HG03354 (cell line): ENCODE results near the gene OR4A15.

Source experiments
- ATAC-seq: cut with Tn5 transposase; IDR thresholded peaks from one replicate; pipeline ENCODE4 v1.9.1; 2021; ENCODE audit warnings: mild to moderate bottlenecking; ENCODE audit not compliant: unreplicated experiment, poor library complexity, severe bottlenecking

OR4A15 gene

DNA sequence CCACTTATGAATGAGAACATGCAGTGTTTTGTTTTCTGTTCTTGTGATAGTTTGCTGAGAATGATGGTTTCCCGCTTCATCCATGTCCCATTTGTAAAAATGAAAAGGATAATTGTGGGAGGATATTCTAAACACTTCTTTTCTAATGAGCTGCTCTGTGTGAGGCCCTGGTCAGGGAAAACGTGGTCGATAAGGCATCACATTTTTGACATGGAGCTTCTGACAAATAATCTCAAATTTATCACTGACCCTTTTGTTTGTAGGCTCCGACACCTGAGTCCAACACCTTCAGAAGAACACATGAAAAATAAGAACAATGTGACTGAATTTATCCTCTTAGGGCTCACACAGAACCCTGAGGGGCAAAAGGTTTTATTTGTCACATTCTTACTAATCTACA lies at the start of gene OR4A15:
OR4A15 (plus strand) TSS at position 301 of the 400 bp plus-strand sequence; CDS start at position 301, 0 bp downstream.
- no peak for ATAC-seq

- ATAC-seq, result no peak
Measured at GRCh38 chr11:55324500-55324899, 43.3 kb upstream of the OR4A15 start.

DNA sequence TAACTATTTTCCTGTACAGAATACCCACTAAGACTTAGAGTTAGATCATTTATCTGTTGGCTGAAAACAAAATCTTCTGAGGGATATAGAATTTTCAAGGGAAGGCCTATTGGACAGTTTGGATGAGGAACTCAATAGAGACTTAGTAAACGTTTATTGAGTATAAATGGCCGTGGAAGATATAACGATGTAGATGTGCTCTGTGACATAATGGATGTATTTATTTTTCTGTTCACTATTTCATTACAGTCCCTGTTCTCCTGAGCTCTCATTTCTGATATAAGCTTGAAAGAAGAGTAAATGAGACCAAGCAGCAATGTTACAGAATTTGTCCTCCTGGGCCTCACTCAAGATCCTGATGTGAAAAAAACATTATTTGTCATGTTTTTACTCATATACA lies 24.9 kb upstream of the OR4A15 start, which contains the start of gene OR4A16:
OR4A16 (plus strand) TSS at position 301 of the 400 bp plus-strand sequence; CDS start at position 301, 0 bp downstream.
- no peak for ATAC-seq

DNA sequence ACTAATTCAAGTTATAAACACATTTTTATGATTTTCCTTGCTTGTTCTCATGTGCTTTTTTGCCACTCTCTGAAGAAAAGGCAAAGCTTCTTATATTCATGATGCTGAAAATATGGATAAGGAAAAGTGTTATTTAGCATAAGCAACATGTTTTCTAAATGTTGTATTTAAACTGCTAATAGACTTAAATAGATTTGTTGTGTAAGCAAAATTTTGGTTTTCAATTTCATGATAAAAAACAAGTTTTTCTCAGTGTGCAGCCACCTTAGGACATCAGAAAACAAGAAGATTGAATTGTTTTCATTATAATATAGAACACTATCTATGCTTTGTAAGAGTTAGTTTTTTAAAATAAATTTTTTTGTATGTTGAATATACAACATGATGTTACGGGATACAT lies 22.5 kb upstream of the OR4A15 start:
- no peak for ATAC-seq

DNA sequence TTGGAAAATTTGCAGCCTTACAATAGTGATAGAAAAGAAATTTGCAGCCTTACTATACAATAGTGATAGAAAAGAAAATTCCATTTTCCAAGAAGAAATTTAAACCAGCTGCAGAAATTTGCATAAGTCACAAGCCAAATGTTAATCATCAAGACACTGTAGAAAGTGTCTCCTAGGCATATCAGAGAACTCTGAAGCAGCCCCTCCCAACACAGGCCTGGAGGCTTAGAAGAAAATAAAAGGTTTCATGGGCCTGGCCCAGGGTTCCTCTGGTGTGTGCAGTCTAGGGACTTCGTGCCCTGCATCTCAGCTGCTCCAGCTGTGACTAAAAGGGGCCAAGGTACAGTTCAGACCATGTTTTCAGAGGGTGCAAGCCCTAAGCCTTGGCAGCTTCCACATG lies 18.7 kb upstream of the OR4A15 start:
- ATAC-seq, result no peak

GRCh38 chr11:55357560-55358184 lies 10.1 kb upstream of the OR4A15 start:
- no peak for ATAC-seq

DNA sequence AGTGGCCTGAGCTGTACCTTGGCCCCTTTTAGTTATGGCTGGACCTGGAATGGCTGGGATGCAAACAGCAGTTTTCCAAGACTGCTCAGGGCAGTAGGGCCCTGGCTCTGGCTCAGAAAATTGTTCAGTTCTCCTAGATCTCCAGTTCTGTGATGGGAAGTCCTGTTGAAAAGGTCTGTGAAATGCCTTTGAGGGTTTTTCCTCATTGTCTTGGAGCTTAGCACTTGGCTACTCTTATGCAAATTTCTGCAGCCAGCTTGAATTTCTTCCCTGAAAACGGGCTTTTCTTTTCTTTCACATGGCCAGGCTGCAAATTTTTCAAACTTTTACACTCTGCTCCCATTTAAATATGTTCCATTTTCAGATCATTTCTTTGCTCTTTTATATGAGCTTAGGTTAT lies 33.2 kb downstream of the OR4A15 start:
- ATAC-seq, result no peak
